HepG2 (cell line): ENCODE measurements around the gene SEC61A1. TPM values are rescaled to one million over a fixed set of nuclear protein-coding genes. Genes with fewer than 3 reads are reported as not detected.

Experiments used
- ATAC-seq: fragments of 200-7000 bp; cut with Tn5 transposase; 3 replicates; pipeline ENCODE4 v1.9.1; 2020; ENCODE audit warnings: mild to moderate bottlenecking, moderate library complexity
- BruUV-seq: library from RNA; stranded (reverse); fragments of 400-500 nt; replicated peaks from 2 replicates; lab custom pipeline; 2021; lab: Mats Ljungman, UMichigan
- CTCF ChIA-PET: fragments of 300-600 bp; formaldehyde crosslinking; extraction: SDS; loops from one replicate; lab custom pipeline; 2021; ENCODE audit warnings: low total read pairs, inconsistent platforms, low intra/inter-chr PET ratio; lab: Yijun Ruan, JAX
- POLR2A ChIA-PET: fragments of 350-600 bp; sonication (Branson Sonifier 250); formaldehyde crosslinking; loops from one replicate; lab custom pipeline; 2020; ENCODE audit warnings: antibody characterized with exemption, inconsistent platforms; lab: Yijun Ruan, JAX
- DNase-seq: peaks from one replicate; pipeline ENCODE4 v3.0.0-alpha.2; 2015; ENCODE audit warnings: low spot score
- FAIRE-seq: peaks from 3 replicates; lab custom pipeline; 2011; peaks lifted over from hg19 to GRCh38; lab: Jason Lieb, UNC
- H2AFZ ChIP-seq: one replicate; pipeline ENCODE4 v1.6.1; 2011; ENCODE audit warnings: low read length, inconsistent platforms
- H3K27ac ChIP-seq: fragments of 300-600 bp; 3 replicates; pipeline ENCODE4 v1.8.0; 2011; ENCODE audit warnings: mixed run types, mild to moderate bottlenecking, mixed read lengths, low read length, inconsistent platforms; ENCODE audit not compliant: insufficient read depth; ENCODE audit errors: extremely low read length
- H3K27me3 ChIP-seq, 2 experiments: fragments of 200-600 bp in 1 of 2; 2 replicates in 1 of 2; 3 replicates in 1 of 2; pipeline versions ENCODE4 v1.6.0 to v1.8.0; 2011; ENCODE audit warnings: low read length in 2 of 2, mild to moderate bottlenecking in 2 of 2, moderate library complexity in 2 of 2, inconsistent platforms in 1 of 2; ENCODE audit not compliant: insufficient read depth in 2 of 2, control insufficient read depth in 1 of 2
- H3K36me3 ChIP-seq, 2 experiments: fragments of 200-600 bp in 1 of 2; replicated peaks in 1 of 2; 2 replicates in 1 of 2; 3 replicates in 1 of 2; pipeline versions ENCODE4 v1.5.1 to v1.8.0; 2011; ENCODE audit warnings: low read length in 2 of 2, inconsistent platforms in 1 of 2; ENCODE audit not compliant: insufficient read depth in 2 of 2, control insufficient read depth in 1 of 2
- H3K4me1 ChIP-seq: 2 replicates; pipeline ENCODE4 v1.5.1; 2012; ENCODE audit warnings: low read length, inconsistent platforms; ENCODE audit not compliant: insufficient read depth
- H3K4me2 ChIP-seq: 2 replicates; pipeline ENCODE4 v1.6.0; 2011; ENCODE audit warnings: low read depth, low read length, inconsistent platforms
- H3K4me3 ChIP-seq, 3 experiments: fragments of 200-600 bp in 1 of 3; sonication (generic), shearing (Covaris generic) in 1 of 3; replicated peaks in 1 of 3; 2 replicates each; pipeline ENCODE4 v1.5.1; 2011 to 2016; ENCODE audit warnings: low read length in 3 of 3, inconsistent platforms in 2 of 3, low read depth in 2 of 3, mild to moderate bottlenecking in 2 of 3, control low read depth in 1 of 3, mixed read lengths in 1 of 3; ENCODE audit not compliant: insufficient read depth in 1 of 3
- H3K79me2 ChIP-seq: one replicate; pipeline ENCODE4 v1.6.1; 2011; ENCODE audit warnings: low read length, inconsistent platforms; ENCODE audit not compliant: insufficient read depth
- H3K9ac ChIP-seq: 2 replicates; pipeline ENCODE4 v1.6.0; 2011; ENCODE audit warnings: mild to moderate bottlenecking, low read depth, low read length, inconsistent platforms; ENCODE audit not compliant: insufficient read depth
- H3K9me3 ChIP-seq: 2 replicates; pipeline ENCODE4 v1.5.1; 2012; ENCODE audit warnings: mild to moderate bottlenecking, low read length
- H4K20me1 ChIP-seq: 2 replicates; pipeline ENCODE4 v1.6.0; 2011; ENCODE audit warnings: inconsistent platforms, mild to moderate bottlenecking, low read length, moderate library complexity; ENCODE audit not compliant: insufficient read depth
- ADNP ChIP-seq: sonication (generic); formaldehyde crosslinking; IDR thresholded peaks from 2 replicates; pipeline ENCODE4 v1.4.0; 2020; ENCODE audit warnings: missing genetic modification reagents
- CCDC6 ChIP-seq: sonication (generic); formaldehyde crosslinking; IDR thresholded peaks from 2 replicates; pipeline ENCODE4 v1.8.1; 2022; ENCODE audit warnings: mild to moderate bottlenecking, missing genetic modification reagents, moderate library complexity
- GABPA ChIP-seq, 2 experiments: IDR thresholded peaks; 2 replicates each; pipeline ENCODE4 v1.6.1; 2011 to 2016; ENCODE audit warnings: low read depth in 2 of 2, low read length in 1 of 2, missing biosample characterization in 1 of 2, missing genetic modification characterization in 1 of 2
- JARID2 ChIP-seq: sonication (generic); formaldehyde crosslinking; IDR thresholded peaks from 2 replicates; pipeline ENCODE4 v1.8.1; 2023; ENCODE audit warnings: missing genetic modification reagents, inconsistent platforms; ENCODE audit not compliant: insufficient replicate concordance
- NONO ChIP-seq, 2 experiments: fragments of 450-650 bp in 1 of 2; sonication (generic) in 1 of 2; formaldehyde crosslinking in 1 of 2; IDR thresholded peaks in 1 of 2; conservative IDR thresholded peaks in 1 of 2; 2 replicates each; pipeline versions ENCODE4 v1.6.1 to v1.8.0; 2017 to 2022; ENCODE audit warnings: mild to moderate bottlenecking in 1 of 2, missing genetic modification reagents in 1 of 2, moderate library complexity in 1 of 2
- TRIM24 ChIP-seq: sonication (generic); formaldehyde crosslinking; IDR thresholded peaks from 2 replicates; pipeline ENCODE4 v1.8.0; 2022; ENCODE audit warnings: mild to moderate bottlenecking, missing genetic modification reagents
- ZNF616 ChIP-seq: sonication (generic); formaldehyde crosslinking; IDR thresholded peaks from 2 replicates; pipeline ENCODE4 v1.5.0; 2020; ENCODE audit warnings: low read depth, mild to moderate bottlenecking, missing genetic modification reagents
- ZNF768 ChIP-seq: sonication (generic); formaldehyde crosslinking; IDR thresholded peaks from 2 replicates; pipeline ENCODE4 v1.4.0; 2020; ENCODE audit warnings: missing genetic modification reagents
- ZSCAN25 ChIP-seq: sonication (generic); formaldehyde crosslinking; IDR thresholded peaks from 2 replicates; pipeline ENCODE4 v1.8.0; 2022; ENCODE audit warnings: mild to moderate bottlenecking, missing genetic modification reagents
- WGBS: methylation state at CpG from one replicate; pipeline ENCODE4 v1.1.6; 2017; ENCODE audit warnings: low lambda C conversion rate; 5-methylcytosine and 5-hydroxymethylcytosine counted together
- in situ Hi-C: cut with HindIII; loops from 2 replicates; pipeline ENCODE4 v1.10.0; 2017; ENCODE audit warnings: low pct_unique_long_range_greater_than_20kb; ENCODE audit not compliant: extremely low pct_ligation_motif_present
- intact Hi-C: fragments of 100-400 bp; cut with micrococcal nuclease; formaldehyde crosslinking; loops from one replicate; pipeline ENCODE4 v1.10.0; 2022; ENCODE audit not compliant: unreplicated experiment
- polyA plus RNA-seq, 8 experiments: library from polyadenylated mRNA; depleted of rRNA in 3 of 8; stranded (reverse) in 7 of 8; unstranded in 1 of 8; fragments of >200 nt; fragmentation: Illumina TruSeq in 4 of 8; extraction: Trizol in 4 of 8; gene quantifications; 2 replicates each; pipeline versions ENCODE4 v1.2.1 to v1.2.3, GENCODE V29; 2011 to 2016; ENCODE audit warnings: low read depth in 4 of 8, missing spikeins in 1 of 8, mixed read lengths in 1 of 8; ENCODE audit not compliant: insufficient read depth in 1 of 8
- total RNA-seq, 5 experiments: library from RNA; depleted of rRNA; stranded (reverse); fragments of >200 nt; fragmentation: Illumina TruSeq; extraction: Trizol; gene quantifications; 2 replicates each; pipeline ENCODE4 v1.2.3, GENCODE V29; 2016; ENCODE audit warnings: low read depth in 1 of 5
- TF ChIP-seq, protein P1 (sequence below): sonication (generic); formaldehyde crosslinking; IDR thresholded peaks from 2 replicates; pipeline ENCODE4 v1.8.0; 2022; ENCODE audit warnings: missing genetic modification reagents, low read depth, mild to moderate bottlenecking, borderline replicate concordance
- TF ChIP-seq, protein P2 (sequence below): sonication (generic); formaldehyde crosslinking; IDR thresholded peaks from 2 replicates; pipeline ENCODE4 v1.4.0; 2020; ENCODE audit warnings: mild to moderate bottlenecking, missing genetic modification reagents
- TF ChIP-seq, protein P3 (sequence below): sonication (generic); formaldehyde crosslinking; IDR thresholded peaks from 2 replicates; pipeline ENCODE4 v1.4.0; 2020; ENCODE audit warnings: missing genetic modification reagents

Gene SEC61A1
- total and polyA plus RNA-seq, 2 of the 13 experiments (the other 11 are each of a cell fraction or from before 2014, with no cell fraction given): 170 to 203 TPM

DNA sequence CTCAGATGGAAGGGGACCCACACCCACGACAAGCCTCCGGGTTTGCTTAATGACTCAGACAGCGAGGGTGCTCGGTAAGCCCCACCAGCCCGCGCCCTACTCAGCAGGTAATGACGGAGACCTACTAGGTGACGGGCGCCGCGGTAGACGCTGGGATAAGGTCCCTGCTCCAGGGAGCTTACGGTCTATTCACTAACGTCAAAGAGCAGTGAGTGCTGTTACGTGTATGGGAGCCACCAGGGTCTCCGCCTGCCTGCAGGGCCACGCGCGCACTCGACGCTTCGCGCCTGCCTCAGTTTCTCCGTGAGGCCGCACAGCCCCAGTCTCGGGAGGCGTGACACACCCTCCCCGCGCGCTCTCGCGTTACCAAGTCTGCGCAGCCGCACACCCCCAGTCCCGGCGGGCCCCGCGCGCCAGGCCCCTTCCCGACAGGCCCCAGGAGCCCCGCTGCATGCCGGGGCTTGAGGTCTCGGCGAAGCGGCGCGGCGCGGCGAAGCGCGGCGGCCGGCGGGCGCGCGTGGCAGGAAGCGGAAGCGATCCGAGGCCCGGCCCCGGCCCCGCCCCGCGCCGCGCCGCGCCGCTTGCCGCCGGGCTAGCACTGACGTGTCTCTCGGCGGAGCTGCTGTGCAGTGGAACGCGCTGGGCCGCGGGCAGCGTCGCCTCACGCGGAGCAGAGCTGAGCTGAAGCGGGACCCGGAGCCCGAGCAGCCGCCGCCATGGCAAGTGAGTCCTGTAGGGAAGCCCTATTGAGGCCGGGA is at the start of gene SEC61A1 (continued):
- peak; percentile 70 for TF ChIP-seq JARID2 (CRISPR knock-in tag)
- TF ChIP-seq ZNF616: no peak
- TF ChIP-seq CCDC6: peak; percentile 80
- TF ChIP-seq ZSCAN25: no peak
- TF ChIP-seq GABPA (IDR thresholded peaks at IDR 0.05; ENCODE audit: low read depth, low read length): peak; percentile 79
- no peak; the same call in none of the 2 replicates for TF ChIP-seq GABPA (CRISPR knock-in tag; IDR thresholded peaks at IDR 0.05; ENCODE audit: low read depth)
- TF ChIP-seq, protein P1, sequence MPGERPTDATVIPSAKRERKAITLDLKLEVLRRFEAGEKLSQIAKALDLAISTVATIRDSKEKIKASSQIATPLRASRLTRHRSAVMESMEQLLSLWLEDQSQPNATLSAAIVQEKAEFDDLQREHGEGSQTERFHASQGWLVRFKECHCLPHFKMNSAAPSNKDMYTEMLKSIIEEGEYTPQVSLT: no peak
- TF ChIP-seq TRIM24 (CRISPR knock-in tag): no peak
- TF ChIP-seq ADNP (CRISPR knock-in tag): no peak
- TF ChIP-seq NONO (IDR thresholded peaks at IDR 0.05): no peak
- TF ChIP-seq NONO (CRISPR knock-in tag; conservative IDR thresholded peaks at IDR 0.05): peak; percentile 59; the same call in 1 of the 2 replicates
- TF ChIP-seq, protein P2, sequence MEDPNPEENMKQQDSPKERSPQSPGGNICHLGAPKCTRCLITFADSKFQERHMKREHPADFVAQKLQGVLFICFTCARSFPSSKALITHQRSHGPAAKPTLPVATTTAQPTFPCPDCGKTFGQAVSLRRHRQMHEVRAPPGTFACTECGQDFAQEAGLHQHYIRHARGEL (CRISPR knock-in tag): peak; percentile 71
- TF ChIP-seq, all 625 proteins: peak for 240

DNA sequence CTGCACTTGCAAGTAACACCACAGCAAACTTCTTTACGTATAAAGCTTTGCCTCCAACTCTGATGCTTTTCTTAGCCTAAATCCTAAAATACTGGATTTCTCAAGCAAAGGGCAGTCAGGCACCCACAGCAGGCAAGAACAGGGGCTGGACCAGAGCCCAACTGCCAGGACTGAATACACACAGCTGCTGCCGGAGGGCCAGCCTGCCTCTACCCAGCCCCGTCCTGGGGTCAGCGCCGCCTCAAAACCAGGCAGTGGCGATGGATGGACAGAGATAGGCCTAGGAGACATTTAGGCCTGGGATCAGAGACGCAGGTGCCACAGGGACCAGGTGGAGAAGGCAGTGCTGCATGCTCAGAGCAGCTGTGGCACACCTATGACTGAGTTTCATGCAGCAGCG is 47.6 kb upstream of the SEC61A1 start:
- peaks cover 0 to 14% of the 10 kb centered on the region in 2 experiments; a peak in 2 of 5 replicates for H3K27me3 ChIP-seq
- FAIRE-seq: no peak

More for the DNA sequence above, 47.6 kb upstream of the SEC61A1 start:
- no peak overlapping the region for H2AFZ ChIP-seq
- ChIA-PET CTCF (no interaction called here), POLR2A (no interaction called here)
- H3K36me3 ChIP-seq: no peaks in the 10 kb centered on the region
- in situ Hi-C loops (no loop called here), intact Hi-C loops (no loop called here)
- H3K27ac ChIP-seq: no peak overlapping the region
- peaks cover 23% of the 10 kb centered on the region for H3K4me1 ChIP-seq
- no peak overlapping the region for H3K4me3 ChIP-seq
- no TSS peak for BruUV-seq
- ATAC-seq (no peak), DNase-seq (no peak)
- H3K4me2 ChIP-seq: no peak overlapping the region
- no peaks in the 10 kb centered on the region for H3K79me2 ChIP-seq
- TF ChIP-seq, protein P3, sequence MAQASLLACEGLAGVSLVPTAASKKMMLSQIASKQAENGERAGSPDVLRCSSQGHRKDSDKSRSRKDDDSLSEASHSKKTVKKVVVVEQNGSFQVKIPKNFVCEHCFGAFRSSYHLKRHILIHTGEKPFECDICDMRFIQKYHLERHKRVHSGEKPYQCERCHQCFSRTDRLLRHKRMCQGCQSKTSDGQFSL (CRISPR knock-in tag): no peak
- TF ChIP-seq ZNF768 (CRISPR knock-in tag): peak; percentile 11; the same call in 1 of the 2 replicates
- no peak overlapping the region for H3K9ac ChIP-seq
- no peaks in the 10 kb centered on the region for H4K20me1 ChIP-seq
- WGBS: 83% methylated on average over 2 of the region's 8 CpGs
- H3K9me3 ChIP-seq: no peaks in the 10 kb centered on the region
